Measurements from ENCODE around the gene NLGN1.
A peak's percentile ranks its signal among the peaks of the same experiment; 100 is the strongest.

The NLGN1 gene

DNA sequence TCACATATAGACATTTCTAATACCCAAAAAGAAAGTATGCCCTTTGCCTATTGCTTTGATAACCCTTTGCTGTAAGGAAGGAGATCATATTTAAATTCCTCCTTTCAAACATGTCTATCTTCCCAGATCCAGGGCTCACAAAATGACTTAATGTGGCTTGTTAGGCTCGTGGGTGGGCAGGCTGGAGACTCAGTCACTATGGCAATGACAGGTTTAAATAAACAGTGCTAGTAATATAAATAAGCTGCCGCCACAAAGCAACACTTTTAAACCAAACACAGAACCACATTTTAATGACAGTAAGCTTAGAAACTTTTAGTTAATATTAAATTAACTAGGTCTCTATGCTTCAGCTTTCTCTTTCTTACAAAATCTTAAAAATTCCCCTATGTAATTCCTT lies 845.6 kb downstream of the NLGN1 start:
- DNase-seq, result no peak

DNA sequence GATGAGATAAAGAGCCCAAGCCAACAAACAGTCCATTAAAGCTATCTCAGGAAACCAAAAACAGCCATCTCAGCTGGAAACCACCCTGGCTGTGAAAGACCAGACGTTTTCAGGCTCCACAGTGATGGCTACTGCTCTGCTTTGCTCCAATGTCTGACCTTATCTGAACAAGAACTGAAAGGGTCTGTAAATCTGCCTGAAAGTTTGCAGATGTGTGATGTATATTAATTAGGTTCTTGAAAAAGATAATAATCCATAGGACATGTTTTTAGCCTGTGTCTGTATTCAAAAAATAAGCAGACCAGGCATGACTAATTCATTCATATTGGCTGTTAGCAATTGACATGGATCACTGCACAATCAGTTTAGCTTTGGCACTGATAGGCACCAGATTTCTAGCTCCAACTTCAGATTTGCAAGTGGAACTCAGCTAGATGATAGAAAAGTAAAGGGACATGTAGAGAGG lies 850.2 kb downstream of the NLGN1 start:
- no peak for DNase-seq

DNA sequence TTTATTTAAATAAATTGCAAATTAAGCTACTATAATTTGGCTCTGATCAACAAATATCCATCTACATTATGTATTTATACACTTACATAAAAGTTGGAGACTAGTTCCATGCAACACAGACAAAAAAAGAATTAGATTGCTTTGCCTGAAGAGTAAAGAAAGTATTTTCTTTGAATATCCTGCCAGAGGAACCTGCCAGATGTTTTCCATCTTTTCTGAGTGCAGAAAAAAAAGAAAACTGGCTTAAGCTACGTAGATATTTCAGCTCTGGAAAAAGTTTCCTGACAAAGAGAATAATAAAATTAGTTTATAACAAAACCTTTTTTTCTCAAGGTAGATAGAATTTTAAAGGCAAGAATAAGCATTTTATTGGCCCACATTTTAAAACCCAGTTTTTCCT lies 854.1 kb downstream of the NLGN1 start:
- DNase-seq, result peak; percentile 28

- DNase-seq, result no peak
Observed at GRCh38 chr3:174253196-174253823, 855.8 kb downstream of the NLGN1 start.

DNA sequence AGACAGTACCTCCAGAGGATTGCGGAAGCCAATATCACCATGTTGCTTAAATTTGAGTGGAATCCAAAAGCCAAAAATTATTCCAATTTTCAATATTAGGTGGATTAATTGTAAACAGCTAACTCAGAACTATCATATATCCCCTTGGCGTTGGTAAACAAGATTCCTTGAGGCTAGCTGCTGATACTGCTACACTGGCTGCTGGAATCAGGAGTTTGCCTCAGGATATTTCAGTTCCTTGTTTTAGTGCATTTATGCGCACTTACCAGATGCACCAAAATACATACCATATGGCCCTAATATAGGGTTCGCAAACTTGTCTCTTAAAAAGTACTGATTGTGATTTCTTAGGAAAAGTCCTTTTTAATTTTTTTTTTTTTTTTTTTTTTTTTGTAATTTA lies 856.4 kb downstream of the NLGN1 start:
- no peak for DNase-seq

DNA sequence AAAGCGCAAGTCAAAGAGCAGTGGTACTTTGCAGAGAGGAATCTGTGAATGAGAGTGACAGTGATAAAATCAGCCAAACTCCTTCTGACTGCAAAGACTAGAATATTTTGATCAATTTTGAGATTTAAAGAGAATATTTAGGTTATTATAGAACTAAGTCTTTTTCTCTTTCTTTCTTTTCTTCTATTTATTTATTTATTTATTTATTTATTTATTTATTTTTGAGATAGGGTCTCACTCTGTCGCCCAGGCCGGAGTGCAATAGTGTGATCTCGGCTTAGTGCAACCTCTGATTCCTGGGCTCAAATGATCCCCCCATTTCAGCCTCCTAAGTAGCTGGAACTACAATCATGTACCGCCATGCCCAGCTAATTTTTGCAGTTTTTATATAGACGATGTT lies 857.9 kb downstream of the NLGN1 start:
- no peak for DNase-seq

DNA sequence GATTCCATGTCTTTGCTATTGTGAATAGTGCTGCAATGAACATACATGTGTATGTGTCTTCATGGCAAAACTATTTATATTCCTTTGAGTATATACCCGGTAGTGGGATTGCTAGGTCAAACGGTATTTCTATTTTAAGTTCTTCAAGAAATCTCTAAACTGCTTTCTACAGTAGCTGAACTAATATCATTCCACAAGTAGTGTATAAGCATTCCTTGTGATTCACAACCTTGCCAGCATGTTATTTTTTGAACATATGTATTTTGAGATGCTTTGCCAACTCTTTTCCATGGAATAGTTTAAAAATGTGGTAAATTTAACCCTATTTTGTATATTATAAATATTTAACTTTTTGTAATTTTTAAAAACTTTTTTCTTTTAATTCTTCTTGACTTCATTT lies 868.9 kb downstream of the NLGN1 start:
- DNase-seq, result peak; percentile 34

DNA sequence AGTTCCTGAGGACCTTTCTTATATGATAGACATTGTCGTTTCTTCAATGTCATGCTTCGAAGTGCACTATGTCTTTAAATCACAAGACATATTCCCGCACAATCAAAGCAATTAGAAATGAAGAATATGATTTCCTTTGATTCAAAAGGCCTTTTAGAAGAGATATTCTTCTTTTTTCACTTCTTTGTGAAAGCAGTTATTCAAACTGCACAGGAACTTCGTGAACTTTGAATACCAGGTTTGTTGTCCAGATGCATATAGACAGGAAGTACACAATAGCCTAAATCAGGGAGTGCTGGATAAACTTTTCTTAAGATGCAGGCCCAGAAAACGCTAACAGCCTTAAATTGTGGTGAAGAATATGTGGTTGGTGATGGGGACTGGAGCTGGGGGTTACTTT lies 870.5 kb downstream of the NLGN1 start:
- no peak for DNase-seq

GRCh38 chr3:174268586-174268985 lies 871.0 kb downstream of the NLGN1 start:
- no peak for DNase-seq

- DNase-seq, result peak; percentile 79
Observed at GRCh38 chr3:174270841-174271240, 873.3 kb downstream of the NLGN1 start.

GRCh38 chr3:174275336-174275735 lies 877.8 kb downstream of the NLGN1 start:
- no peak for DNase-seq

GRCh38 chr3:174276826-174277225 lies 879.3 kb downstream of the NLGN1 start:
- no peak for DNase-seq

- DNase-seq, result no peak
Observed at GRCh38 chr3:174278094-174278493, 880.5 kb downstream of the NLGN1 start.

DNA sequence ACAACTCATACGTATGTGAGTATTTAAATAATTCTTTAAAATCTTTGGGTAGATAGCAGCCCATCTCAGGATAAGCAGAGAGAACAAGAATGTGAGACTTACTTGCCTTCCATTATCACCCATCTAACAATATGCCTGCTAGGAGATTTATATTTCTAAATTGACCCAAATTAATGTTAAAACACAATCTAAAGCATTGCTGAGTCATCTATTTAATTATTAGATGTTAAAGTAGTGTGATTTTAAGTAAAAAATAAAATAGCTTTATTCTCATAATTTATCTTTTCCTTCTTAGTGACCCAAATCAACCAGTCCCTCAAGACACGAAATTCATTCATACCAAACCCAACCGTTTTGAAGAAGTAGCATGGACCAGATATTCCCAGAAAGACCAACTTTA lies 882.6 kb downstream of the NLGN1 start:
- DNase-seq, result no peak

DNA sequence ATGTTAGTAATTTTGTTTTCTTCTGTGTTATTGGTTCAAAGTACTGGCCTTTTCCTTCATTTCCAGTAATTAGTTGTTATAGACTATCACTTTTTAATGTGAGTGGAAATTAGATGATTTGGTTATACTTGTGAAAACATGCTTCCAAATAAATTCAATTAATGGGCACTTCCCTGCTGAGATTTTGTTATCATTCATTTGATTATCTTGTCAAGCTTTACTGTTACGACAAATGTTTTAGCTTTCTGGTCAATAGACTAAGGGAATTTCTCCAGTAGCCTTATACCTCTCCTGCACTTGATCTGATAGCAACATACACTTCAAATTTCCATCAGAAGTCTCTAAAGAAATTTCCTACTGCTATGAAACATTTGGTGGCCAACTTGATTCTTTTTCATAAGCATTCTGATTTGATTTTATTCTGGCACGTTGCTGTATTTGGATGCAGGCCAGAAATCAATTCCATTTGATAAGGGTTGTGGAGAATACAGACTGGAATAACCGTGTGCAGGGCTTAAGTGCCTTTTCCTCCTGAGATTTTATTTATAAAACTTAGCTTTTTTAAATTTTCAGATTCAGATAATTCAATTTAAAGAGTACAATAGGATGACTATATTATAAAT lies 887.8 kb downstream of the NLGN1 start:
- no peak for DNase-seq

GRCh38 chr3:174287705-174288104 lies 890.2 kb downstream of the NLGN1 start:
- DNase-seq, result peak; percentile 83

GRCh38 chr3:174294616-174295015 lies 897.1 kb downstream of the NLGN1 start:
- DNase-seq, result peak; percentile 56

DNA sequence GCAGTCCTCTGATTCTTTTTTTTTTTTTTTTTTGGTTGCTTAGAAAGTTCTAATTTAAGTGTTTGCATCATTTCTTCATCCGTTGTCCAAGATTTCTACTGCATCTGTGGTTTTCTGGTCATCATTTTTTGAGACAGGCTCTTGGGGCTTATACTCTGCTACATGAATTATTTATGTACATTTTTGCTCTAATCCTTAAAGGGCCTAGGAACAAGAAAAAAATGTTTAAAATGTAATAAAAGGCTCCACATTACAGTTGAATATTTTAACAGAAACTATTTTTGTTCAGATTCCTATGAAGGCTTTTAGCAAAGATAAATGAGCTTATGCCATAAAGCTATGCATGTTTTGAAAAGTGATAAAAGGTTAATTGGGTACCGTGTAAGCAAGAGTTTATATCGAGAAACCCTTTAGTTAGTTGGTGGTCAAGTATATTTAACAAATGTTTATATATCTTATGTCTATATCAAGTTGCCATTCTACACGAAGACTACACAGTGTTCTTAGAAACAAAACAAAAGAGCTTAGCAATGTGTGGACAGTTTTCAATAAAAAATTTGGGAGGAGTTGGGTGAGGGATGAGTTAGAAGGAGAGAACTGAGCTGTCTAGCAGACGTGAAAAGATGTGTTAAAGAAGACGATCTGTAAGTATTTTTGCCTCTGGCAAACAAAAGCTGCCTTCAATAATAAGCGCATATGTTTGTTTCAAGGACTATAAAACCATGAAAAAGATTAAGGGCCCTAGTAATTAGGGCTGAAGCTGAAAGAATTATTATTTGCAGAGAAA lies 898.0 kb downstream of the NLGN1 start:
- peak; percentile 94 for DNase-seq

GRCh38 chr3:174302746-174303315 lies 905.3 kb downstream of the NLGN1 start:
- no peak for DNase-seq

DNA sequence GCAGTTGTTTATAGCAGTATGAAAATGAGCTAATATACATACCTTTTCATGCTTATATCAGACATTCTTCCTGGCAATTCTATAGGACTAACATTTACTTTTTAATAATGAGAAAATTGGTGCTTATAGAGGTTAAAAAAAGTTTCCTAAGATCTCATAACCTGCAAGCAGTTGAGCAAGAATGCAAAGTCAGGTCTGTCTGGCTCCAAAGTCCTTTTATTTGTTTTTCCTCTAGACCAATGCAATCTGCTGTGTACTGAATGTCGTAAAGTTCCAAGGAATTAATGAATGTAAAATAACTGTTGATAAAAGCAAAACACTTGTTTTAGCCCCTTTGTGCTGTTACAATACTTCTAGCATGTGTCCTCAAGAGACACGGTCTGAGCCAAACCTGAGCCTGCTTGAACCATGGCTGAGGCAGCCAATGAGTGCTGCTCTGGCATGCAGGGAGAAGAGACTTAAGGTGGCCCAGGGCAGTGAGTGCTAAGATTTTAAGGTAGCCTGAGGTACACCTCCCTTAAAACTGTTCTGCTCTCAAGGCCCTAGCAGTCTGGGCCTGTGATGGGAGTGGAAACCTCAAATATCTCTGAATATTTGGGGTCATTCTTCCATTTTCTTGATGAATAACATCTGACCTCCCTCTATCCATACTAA lies 906.5 kb downstream of the NLGN1 start:
- DNase-seq, result no peak

DNA sequence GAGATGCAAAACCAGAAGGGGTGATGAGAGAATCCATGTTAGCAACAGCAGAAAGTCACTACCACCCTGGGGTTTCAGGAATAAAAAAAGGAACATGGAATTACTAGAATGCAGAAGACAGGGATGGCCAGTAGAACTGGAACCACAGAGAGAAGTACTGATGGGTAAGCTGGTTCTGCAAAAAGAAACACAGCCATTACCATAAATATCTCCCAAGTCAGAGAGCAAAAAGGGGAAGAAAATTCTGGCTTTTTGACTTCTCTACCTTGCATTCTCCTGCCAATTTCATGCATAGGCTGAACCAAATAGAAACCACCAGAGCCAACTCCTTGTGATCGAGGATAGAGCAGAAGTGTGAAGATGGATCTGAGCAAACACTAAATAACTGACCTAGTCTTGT lies 911.2 kb downstream of the NLGN1 start:
- DNase-seq, result no peak

- DNase-seq, result no peak
Observed at GRCh38 chr3:174310475-174310983, 913.0 kb downstream of the NLGN1 start.

GRCh38 chr3:174315225-174315624 lies 917.7 kb downstream of the NLGN1 start:
- DNase-seq, result no peak
